A549 (cell line): ENCODE results near the gene LGALS9C.
"Not testable (repeated sequence)": the region's sequence is repeated elsewhere in the genome, so short reads cannot be mapped to it uniquely, and the experiment has no call there.

Experiments
- CEBPB ChIP-seq, 2 experiments: fragments of >200 bp in 1 of 2; sonication (Bioruptor Twin) in 1 of 2; formaldehyde crosslinking in 1 of 2; IDR thresholded peaks; 2 replicates each; pipeline ENCODE4 v1.6.1; 2012 to 2016
- CTCF ChIP-seq: fragments of >200 bp; sonication (Bioruptor Twin); formaldehyde crosslinking; IDR thresholded peaks from 3 replicates; pipeline ENCODE4 v1.5.1; 2016
- ELK1 ChIP-seq: fragments of 150-350 bp; IDR thresholded peaks from 2 replicates; pipeline ENCODE4 v1.6.1; 2014; ENCODE audit warnings: low read depth, mild to moderate bottlenecking, low read length
- ESRRA ChIP-seq: fragments of 150-350 bp; IDR thresholded peaks from 2 replicates; pipeline ENCODE4 v1.6.1; 2014; ENCODE audit warnings: mild to moderate bottlenecking, low read length, borderline replicate concordance
- JUNB ChIP-seq: fragments of >200 bp; sonication (Bioruptor Twin); formaldehyde crosslinking; IDR thresholded peaks from 2 replicates; pipeline ENCODE4 v1.6.1; 2016
- KDM1A ChIP-seq: fragments of 200-600 bp; sonication (generic); IDR thresholded peaks from 2 replicates; pipeline ENCODE4 v1.6.1; 2016; ENCODE audit warnings: low read depth, mild to moderate bottlenecking
- MAX ChIP-seq: IDR thresholded peaks from 2 replicates; pipeline ENCODE4 v1.6.1; 2012
- ZNF302 ChIP-seq: fragments of 250-450 bp; sonication (Bioruptor Pico); IDR thresholded peaks from 2 replicates; pipeline ENCODE4 v1.9.0; 2021; ENCODE audit warnings: inconsistent platforms, mild to moderate bottlenecking, moderate library complexity
- ZSCAN20 ChIP-seq: fragments of 250-450 bp; sonication (Bioruptor Pico); IDR thresholded peaks from 2 replicates; pipeline ENCODE4 v1.8.0; 2022; ENCODE audit warnings: mild to moderate bottlenecking, moderate library complexity

GRCh38 chr17:18528899-18529500 is 52.4 kb downstream of the LGALS9C start:
- not testable (repeated sequence) for TF ChIP-seq ELK1; MAX; CTCF; ZNF302 (CRISPR knock-in tag); KDM1A; ESRRA; CEBPB (IDR thresholded peaks at IDR 0.05); ZSCAN20 (CRISPR knock-in tag); JUNB
